Neural progenitor cell (in vitro differentiated cells): ENCODE data around the gene IL22RA2.

Experiments used
- EZH2 ChIP-seq: fragments of 200-600 bp; sonication (generic); IDR thresholded peaks from 2 replicates; pipeline ENCODE4 v1.6.1; 2017; ENCODE audit warnings: antibody characterized with exemption, mild to moderate bottlenecking, moderate library complexity
- TF ChIP-seq, protein P1 (sequence below): fragments of 200-600 bp; sonication (generic); IDR thresholded peaks from 2 replicates; pipeline ENCODE4 v1.5.1; 2017; ENCODE audit warnings: antibody characterized with exemption, mild to moderate bottlenecking

DNA sequence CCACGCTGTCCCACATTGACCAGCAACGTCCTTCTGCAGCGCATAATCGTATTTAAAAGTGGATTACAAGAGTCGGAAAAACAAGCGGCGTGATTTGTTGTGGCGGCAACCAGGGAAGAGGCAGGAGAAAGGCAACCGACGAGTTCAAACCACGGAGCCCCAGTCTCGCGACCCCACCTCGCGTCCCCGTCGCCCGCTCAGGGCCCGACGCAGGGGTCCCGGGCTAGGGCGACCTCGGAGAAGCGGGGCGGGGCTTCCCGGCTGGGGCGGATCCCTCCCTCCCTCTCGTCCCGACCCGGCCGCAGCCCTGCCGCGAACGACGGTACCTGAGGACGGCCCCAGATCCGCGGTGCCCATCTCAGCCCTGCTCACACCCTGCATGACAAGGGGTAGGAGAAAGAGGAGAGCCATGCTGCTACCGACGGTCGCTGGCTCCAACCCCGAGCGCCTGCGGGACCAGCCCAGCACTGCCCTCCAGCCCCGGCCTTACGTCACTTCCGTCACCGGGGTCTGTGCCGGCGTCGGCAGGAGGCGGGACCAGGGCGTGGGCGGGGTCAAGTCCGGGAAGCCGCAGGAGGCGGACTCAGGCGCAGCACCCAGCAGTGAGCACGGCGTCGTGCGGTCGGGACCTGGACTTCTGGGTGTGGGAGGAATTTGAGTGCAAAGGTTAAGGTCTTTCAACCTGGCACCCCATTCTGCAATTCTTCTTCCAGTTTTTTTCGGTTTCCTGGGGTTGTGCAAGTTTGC, 45.6 kb upstream of the IL22RA2 start, which contains the start of gene IFNGR1:
- TF ChIP-seq, protein P1, sequence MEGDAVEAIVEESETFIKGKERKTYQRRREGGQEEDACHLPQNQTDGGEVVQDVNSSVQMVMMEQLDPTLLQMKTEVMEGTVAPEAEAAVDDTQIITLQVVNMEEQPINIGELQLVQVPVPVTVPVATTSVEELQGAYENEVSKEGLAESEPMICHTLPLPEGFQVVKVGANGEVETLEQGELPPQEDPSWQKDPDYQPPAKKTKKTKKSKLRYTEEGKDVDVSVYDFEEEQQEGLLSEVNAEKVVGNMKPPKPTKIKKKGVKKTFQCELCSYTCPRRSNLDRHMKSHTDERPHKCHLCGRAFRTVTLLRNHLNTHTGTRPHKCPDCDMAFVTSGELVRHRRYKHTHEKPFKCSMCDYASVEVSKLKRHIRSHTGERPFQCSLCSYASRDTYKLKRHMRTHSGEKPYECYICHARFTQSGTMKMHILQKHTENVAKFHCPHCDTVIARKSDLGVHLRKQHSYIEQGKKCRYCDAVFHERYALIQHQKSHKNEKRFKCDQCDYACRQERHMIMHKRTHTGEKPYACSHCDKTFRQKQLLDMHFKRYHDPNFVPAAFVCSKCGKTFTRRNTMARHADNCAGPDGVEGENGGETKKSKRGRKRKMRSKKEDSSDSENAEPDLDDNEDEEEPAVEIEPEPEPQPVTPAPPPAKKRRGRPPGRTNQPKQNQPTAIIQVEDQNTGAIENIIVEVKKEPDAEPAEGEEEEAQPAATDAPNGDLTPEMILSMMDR: no peak
- no peak for TF ChIP-seq EZH2
